ENCODE data around the gene MFAP5. TPM values are rescaled to one million over a fixed set of nuclear protein-coding genes. Genes with fewer than 3 reads are reported as not detected.

The MFAP5 gene
- total and polyA plus RNA-seq, 2 of the 4 experiments (the other 2 are of a cell fraction): 0.90 to 1.9 TPM

DNA sequence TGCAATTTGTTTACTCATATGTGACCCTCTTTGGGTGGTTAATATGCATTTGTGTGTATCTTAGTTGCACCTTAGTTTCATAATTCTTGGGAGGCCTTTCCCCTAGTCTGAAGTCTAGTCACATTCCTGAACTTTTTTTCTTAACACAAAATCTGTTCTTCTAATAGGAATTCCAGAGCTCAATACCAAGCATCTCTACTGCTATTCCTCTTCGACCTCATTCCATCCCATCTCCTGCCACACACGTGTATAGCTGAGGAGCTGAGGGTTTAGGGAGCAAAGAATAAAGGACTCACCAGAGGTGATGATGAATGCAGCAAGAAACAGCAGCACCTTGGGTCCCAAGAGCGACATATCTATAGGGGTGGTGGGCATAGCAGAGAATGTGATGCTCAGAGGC, 875 bp downstream of the MFAP5 start:
- H3K36me3 ChIP-seq (ENCODE audit: control insufficient read depth, insufficient read depth, low read length): no peaks in the 10 kb centered on the region
- H3K14ac ChIP-seq (replicated peaks; ENCODE audit: low read depth, low read length): no peak overlapping the region
- no peaks in the 10 kb centered on the region for H3K9me1 ChIP-seq (ENCODE audit: insufficient read depth, low read length)
- H3K27me3 ChIP-seq (ENCODE audit: control insufficient read depth, insufficient read depth, low read length): peaks cover 12% of the 10 kb centered on the region
- H3K18ac ChIP-seq (ENCODE audit: low read depth, low read length): no peak overlapping the region
- no CpG with 5 or more reads among the region's 3 CpGs for WGBS, 2 experiments (ENCODE audit: extremely low coverage in 2 of 2, insufficient read length in 1 of 2)
- no peak for TF ChIP-seq ELK1 (IDR thresholded peaks at IDR 0.05; ENCODE audit: borderline replicate concordance, low read depth, low read length)
- no peak for TF ChIP-seq RFX5 (IDR thresholded peaks at IDR 0.05; ENCODE audit: low read depth, low read length)
- TF ChIP-seq USF2 (IDR thresholded peaks at IDR 0.05; ENCODE audit: low read depth, low read length): no peak
- TF ChIP-seq RCOR1 (IDR thresholded peaks at IDR 0.05; ENCODE audit: insufficient replicate concordance, low read length): no peak
- TF ChIP-seq CHD1 (IDR thresholded peaks at IDR 0.05; ENCODE audit: low read depth, low read length): no peak
- TF ChIP-seq FOS (IDR thresholded peaks at IDR 0.05; ENCODE audit: low read depth, low read length): no peak
- TF ChIP-seq NFE2L2 (IDR thresholded peaks at IDR 0.05; ENCODE audit: low read depth, low read length): no peak
- no peak for TF ChIP-seq CEBPB (IDR thresholded peaks at IDR 0.05; ENCODE audit: low read depth, low read length)
- no peak for TF ChIP-seq RAD21 (IDR thresholded peaks at IDR 0.05; ENCODE audit: low read length)
- no peak for TF ChIP-seq MAZ (IDR thresholded peaks at IDR 0.05; ENCODE audit: borderline replicate concordance, low read depth, low read length)
- no peak for TF ChIP-seq MXI1 (IDR thresholded peaks at IDR 0.05; ENCODE audit: borderline replicate concordance, low read depth, low read length)
- TF ChIP-seq POLR2A (IDR thresholded peaks at IDR 0.05; ENCODE audit: low read depth, low read length): no peak
- TF ChIP-seq CTCF (conservative IDR thresholded peaks at IDR 0.05; ENCODE audit: low read depth, low read length): no peak
- no peak for TF ChIP-seq MAFK (IDR thresholded peaks at IDR 0.05; ENCODE audit: low read depth, low read length)
- TF ChIP-seq BHLHE40 (IDR thresholded peaks at IDR 0.05; ENCODE audit: low read depth, low read length): no peak
- TF ChIP-seq SMC3 (IDR thresholded peaks at IDR 0.05; ENCODE audit: low read depth, low read length): no peak
- no peak overlapping the region for H3K56ac ChIP-seq (ENCODE audit: extremely low read depth, insufficient read depth, low read length)
- no peak overlapping the region for H3K4me2 ChIP-seq (ENCODE audit: low read depth, low read length)
- H3K9me3 ChIP-seq (ENCODE audit: control insufficient read depth, insufficient read depth, low read length): no peaks in the 10 kb centered on the region
- CTCF ChIA-PET: no interaction called here
- H4K5ac ChIP-seq (ENCODE audit: low read depth, low read length): no peak overlapping the region
- no peak overlapping the region for H3K4me3 ChIP-seq (ENCODE audit: insufficient read depth, low read depth, low read length)
- no peak overlapping the region for H2AFZ ChIP-seq (replicated peaks; ENCODE audit: low read length, poor library complexity)
- no peak overlapping the region for H3K9ac ChIP-seq (ENCODE audit: low read depth, low read length)
- in situ Hi-C loops (cut with MboI; ENCODE audit: low sequenced_read_pairs) (no loop called here), dilution Hi-C loops (cut with HindIII; ENCODE audit: low sequenced_read_pairs, unreplicated experiment) (no loop called here), intact Hi-C loops (cut with micrococcal nuclease) (no loop called here)
- BruUV-seq (replicated peaks): no TSS peak
- no peak overlapping the region for H2BK15ac ChIP-seq (ENCODE audit: low read depth, low read length)
- no peak overlapping the region for H2AK5ac ChIP-seq (ENCODE audit: low read depth, low read length)
- H3K4me1 ChIP-seq (ENCODE audit: control insufficient read depth, insufficient read depth, low read length): no peaks in the 10 kb centered on the region
- no peak overlapping the region for H3K23ac ChIP-seq (ENCODE audit: low read depth, low read length)
- H4K91ac ChIP-seq (ENCODE audit: insufficient read depth, low read depth, low read length): no peak overlapping the region
- no peak overlapping the region for H3K4ac ChIP-seq (ENCODE audit: low read depth, low read length)
- no peak overlapping the region for H2BK120ac ChIP-seq (ENCODE audit: low read depth, low read length)
- no peak overlapping the region for H2BK5ac ChIP-seq (ENCODE audit: low read depth, low read length, poor library complexity, severe bottlenecking)
- no peaks in the 10 kb centered on the region for H3K79me1 ChIP-seq (ENCODE audit: low read depth in 1 of 2, low read length in 2 of 2)
- DNase-seq: no peak
- no peak overlapping the region for H4K8ac ChIP-seq (ENCODE audit: low read depth in 2 of 2, low read length in 2 of 2)
- no peak overlapping the region for H2BK20ac ChIP-seq (ENCODE audit: low read depth, low read length)
- no peak for ATAC-seq (ENCODE audit: low read depth)
- no peaks in the 10 kb centered on the region for H4K20me1 ChIP-seq (ENCODE audit: insufficient read depth, low read length)
- POLR2A ChIA-PET (ENCODE audit: unreplicated experiment): no interaction called here
- H2AK9ac ChIP-seq (replicated peaks; ENCODE audit: low read depth, low read length, poor library complexity): no peak overlapping the region
- H3K27ac ChIP-seq (ENCODE audit: insufficient read depth, low read length): no peak overlapping the region
